ENCODE results near the gene GLCE.

The GLCE gene

GRCh38 chr15:69244798-69245197, 84.4 kb downstream of the GLCE start:
- TF ChIP-seq CTCF (IDR thresholded peaks at IDR 0.05): no peak
- Histone ChIP-seq H3K27me3 (no peaks in the 10 kb centered on the region), H3K27ac (no peak overlapping the region), H3K4me1 (ENCODE audit: control insufficient read depth in 1 of 2, insufficient read depth in 1 of 2, low read depth in 1 of 2, low read length in 1 of 2) (no peaks in the 10 kb centered on the region), H3K9me3 (no peaks in the 10 kb centered on the region), H3K36me3 (no peaks in the 10 kb centered on the region), H3K4me3 (ENCODE audit: low read depth in 1 of 2, low read length in 1 of 2) (no peak overlapping the region)

DNA sequence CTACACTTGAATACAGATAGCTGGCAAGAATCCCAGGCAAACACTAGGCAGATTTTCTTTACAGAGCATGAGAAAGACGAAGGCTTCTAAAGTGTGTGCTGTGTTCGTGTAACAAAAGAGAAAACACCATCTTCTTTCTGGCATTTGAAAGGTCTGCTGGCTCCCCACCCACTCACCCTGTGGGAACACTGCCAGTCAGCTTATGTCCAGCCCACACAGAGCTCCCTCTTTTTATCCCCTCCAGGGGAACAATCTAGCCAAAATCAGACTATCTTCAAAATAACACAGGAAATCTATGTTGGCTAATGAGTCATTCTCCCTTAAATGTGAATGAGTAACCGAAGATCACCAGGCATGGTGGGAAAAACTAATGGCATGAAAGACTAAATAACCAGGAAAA, 92.7 kb downstream of the GLCE start:
- Histone ChIP-seq H3K4me3 (ENCODE audit: low read depth in 1 of 2, low read length in 1 of 2) (no peak overlapping the region), H3K9me3 (no peaks in the 10 kb centered on the region), H3K36me3 (no peaks in the 10 kb centered on the region), H3K4me1 (ENCODE audit: control insufficient read depth in 1 of 2, insufficient read depth in 1 of 2, low read depth in 1 of 2, low read length in 1 of 2) (no peaks in the 10 kb centered on the region), H3K27ac (no peak overlapping the region), H3K27me3 (no peaks in the 10 kb centered on the region)
- no peak for TF ChIP-seq CTCF (IDR thresholded peaks at IDR 0.05)

- Histone ChIP-seq H3K27me3 (no peaks in the 10 kb centered on the region), H3K36me3 (peaks cover 4% of the 10 kb centered on the region), H3K27ac (no peak overlapping the region), H3K4me1 (ENCODE audit: control insufficient read depth in 1 of 2, insufficient read depth in 1 of 2, low read depth in 1 of 2, low read length in 1 of 2) (no peaks in the 10 kb centered on the region), H3K4me3 (ENCODE audit: low read depth in 1 of 2, low read length in 1 of 2) (no peak overlapping the region), H3K9me3 (no peaks in the 10 kb centered on the region)
- no peak for TF ChIP-seq CTCF (IDR thresholded peaks at IDR 0.05)
Observed at GRCh38 chr15:69265347-69265955, 105.0 kb downstream of the GLCE start.

GRCh38 chr15:69271217-69271616, 110.8 kb downstream of the GLCE start:
- Histone ChIP-seq H3K4me3 (ENCODE audit: low read depth in 1 of 2, low read length in 1 of 2) (no peak overlapping the region), H3K9me3 (no peaks in the 10 kb centered on the region), H3K27me3 (peaks cover 9% of the 10 kb centered on the region), H3K27ac (no peak overlapping the region), H3K4me1 (ENCODE audit: control insufficient read depth in 1 of 2, insufficient read depth in 1 of 2, low read depth in 1 of 2, low read length in 1 of 2) (no peaks in the 10 kb centered on the region), H3K36me3 (peaks cover 4% of the 10 kb centered on the region)
- TF ChIP-seq CTCF (IDR thresholded peaks at IDR 0.05): no peak

- Histone ChIP-seq H3K27me3 (peaks cover 16% of the 10 kb centered on the region), H3K27ac (no peak overlapping the region), H3K9me3 (no peaks in the 10 kb centered on the region), H3K4me1 (ENCODE audit: control insufficient read depth in 1 of 2, insufficient read depth in 1 of 2, low read depth in 1 of 2, low read length in 1 of 2) (no peaks in the 10 kb centered on the region), H3K4me3 (ENCODE audit: low read depth in 1 of 2, low read length in 1 of 2) (no peak overlapping the region), H3K36me3 (peaks cover 4% of the 10 kb centered on the region)
- no peak for TF ChIP-seq CTCF (IDR thresholded peaks at IDR 0.05)
Observed at GRCh38 chr15:69272139-69272538, 111.7 kb downstream of the GLCE start.

DNA sequence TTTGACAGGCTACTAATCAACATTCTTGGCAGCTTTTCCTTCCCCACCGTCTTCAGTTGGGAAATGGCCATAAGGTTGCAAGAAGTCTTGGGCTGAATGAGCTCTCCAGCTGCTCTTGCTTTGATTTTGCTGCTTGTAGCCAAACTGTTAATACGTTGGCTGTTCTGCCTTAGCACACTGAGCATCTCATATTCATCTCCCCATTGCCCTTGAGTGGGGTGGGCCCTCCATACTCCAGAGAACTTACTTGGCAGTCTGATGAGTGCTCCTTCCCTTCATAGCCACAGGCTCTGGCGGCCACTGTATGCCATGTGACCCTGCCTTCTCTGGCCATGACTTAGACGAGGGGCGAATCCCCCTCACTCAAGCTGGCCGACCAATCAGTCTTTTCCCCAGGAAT, 112.5 kb downstream of the GLCE start:
- H3K27ac ChIP-seq: no peak overlapping the region
- no peak overlapping the region for H3K4me3 ChIP-seq (ENCODE audit: low read depth in 1 of 2, low read length in 1 of 2)
- no peak for TF ChIP-seq CTCF (IDR thresholded peaks at IDR 0.05)
- H3K9me3 ChIP-seq: no peaks in the 10 kb centered on the region
- H3K27me3 ChIP-seq: peaks cover 16% of the 10 kb centered on the region
- peaks cover 4% of the 10 kb centered on the region for H3K36me3 ChIP-seq
- H3K4me1 ChIP-seq (ENCODE audit: control insufficient read depth in 1 of 2, insufficient read depth in 1 of 2, low read depth in 1 of 2, low read length in 1 of 2): no peaks in the 10 kb centered on the region
